ENCODE data around the gene SIK3.

The SIK3 gene

GRCh38 chr11:116938471-116939070 is 159.7 kb downstream of the SIK3 start:
- Mint-ChIP-seq H3K27ac (no peak overlapping the region), H3K36me3 (ENCODE audit: insufficient read depth) (peaks cover 28% of the 10 kb centered on the region), H3K4me3 (no peak overlapping the region), H3K4me1 (ENCODE audit: low read depth in 2 of 2) (peaks cover 9 to 14% of the 10 kb centered on the region in 2 donors), H3K9me3 (no peaks in the 10 kb centered on the region), H3K27me3 (no peaks in the 10 kb centered on the region)
- DNase-seq, result no peak
- no peak for ATAC-seq (replicated peaks)

DNA sequence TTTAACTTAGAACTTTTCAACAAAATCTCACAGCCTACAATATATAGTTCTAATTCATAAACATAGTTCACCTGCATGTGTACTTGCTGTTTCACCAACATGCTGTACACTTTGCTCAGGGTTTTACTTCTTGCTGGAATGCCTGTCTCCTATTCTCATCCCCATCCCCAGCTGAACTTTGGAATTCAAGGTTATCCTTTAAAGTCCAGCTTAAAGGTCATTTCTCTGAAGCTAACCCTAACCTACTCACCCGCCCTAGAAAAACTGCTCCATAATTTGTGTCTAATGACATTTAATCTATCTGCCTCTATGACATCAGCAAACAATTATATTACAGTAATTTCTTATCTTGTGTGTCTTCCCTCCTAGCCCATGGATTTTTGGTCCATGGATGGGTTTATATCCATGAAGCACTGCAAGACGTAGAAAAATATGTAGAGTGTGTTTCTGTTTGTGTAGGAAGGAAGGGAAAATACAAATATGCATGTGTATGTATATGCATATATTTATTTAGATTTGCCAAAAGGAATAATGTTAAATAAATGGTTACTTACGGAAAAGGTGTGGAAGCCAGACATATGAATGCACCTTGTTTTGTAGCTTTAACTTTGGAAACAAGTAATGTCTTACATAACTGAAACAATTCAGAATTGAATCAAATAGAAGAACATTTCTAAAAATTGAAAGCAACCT is 161.3 kb downstream of the SIK3 start:
- Mint-ChIP-seq H3K27me3 (no peaks in the 10 kb centered on the region), H3K36me3 (ENCODE audit: insufficient read depth) (peaks cover 39% of the 10 kb centered on the region), H3K27ac (peak overlapping the region in 1 of 2 donors; percentile 68), H3K9me3 (peaks cover 0 to 1% of the 10 kb centered on the region in 2 donors), H3K4me3 (no peak overlapping the region), H3K4me1 (ENCODE audit: low read depth in 2 of 2) (peaks cover 18 to 28% of the 10 kb centered on the region in 2 donors)
- DNase-seq (no peak), ATAC-seq (replicated peaks) (no peak)

DNA sequence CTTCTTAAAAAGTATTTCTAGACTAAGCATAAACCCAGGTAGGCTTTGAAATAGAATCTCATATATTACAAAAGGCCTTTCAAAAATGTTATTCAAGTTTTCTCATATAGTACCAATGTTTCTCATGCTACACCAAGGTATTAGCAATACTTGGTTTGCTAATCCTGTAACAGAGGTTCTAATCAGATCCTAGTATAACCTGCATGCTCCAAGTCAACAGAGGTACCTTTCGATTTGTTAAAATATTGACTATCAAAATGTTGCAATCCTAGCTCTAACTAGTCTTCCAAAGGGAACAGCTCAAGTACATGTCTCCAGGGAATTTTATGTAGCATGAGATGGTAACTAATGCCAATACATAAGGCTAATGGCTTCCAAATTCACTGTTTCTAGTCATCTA is 162.7 kb downstream of the SIK3 start:
- peak overlapping the region; percentile 4 to 68 for H3K27ac Mint-ChIP-seq
- no peaks in the 10 kb centered on the region for H3K27me3 Mint-ChIP-seq
- no peak for ATAC-seq (replicated peaks)
- H3K9me3 Mint-ChIP-seq, result peaks cover 0 to 1% of the 10 kb centered on the region in 2 donors
- DNase-seq, result no peak
- H3K36me3 Mint-ChIP-seq (ENCODE audit: insufficient read depth), result peaks cover 47% of the 10 kb centered on the region
- H3K4me3 Mint-ChIP-seq, result no peak overlapping the region
- peaks cover 29 to 42% of the 10 kb centered on the region in 2 donors for H3K4me1 Mint-ChIP-seq (ENCODE audit: low read depth in 2 of 2)

DNA sequence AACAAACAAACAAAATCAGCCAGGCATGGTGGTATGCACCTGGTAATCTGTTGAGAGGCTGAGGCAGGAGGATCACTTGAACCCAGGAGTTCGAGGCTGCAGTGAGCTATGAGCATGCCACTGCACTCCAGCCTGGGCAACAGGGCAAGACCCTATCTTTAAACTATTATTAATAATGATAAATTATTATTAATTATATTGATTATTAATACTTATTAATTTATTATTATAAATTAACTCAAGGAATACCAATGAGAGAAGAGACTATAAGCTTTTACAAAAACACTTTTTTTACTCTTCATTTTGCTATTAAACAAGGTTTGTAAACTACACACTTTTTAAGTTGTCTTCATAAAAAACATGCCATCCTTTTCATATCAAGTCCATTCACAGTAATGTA is 163.1 kb downstream of the SIK3 start:
- H3K4me1 Mint-ChIP-seq (ENCODE audit: low read depth in 2 of 2), result peaks cover 34 to 46% of the 10 kb centered on the region in 2 donors
- no peak overlapping the region for H3K4me3 Mint-ChIP-seq

GRCh38 chr11:116933961-116934360 is 164.3 kb downstream of the SIK3 start:
- Mint-ChIP-seq H3K9me3 (peaks cover 0 to 1% of the 10 kb centered on the region in 2 donors), H3K4me3 (peak overlapping the region in 1 of 2 donors; percentile 30), H3K4me1 (ENCODE audit: low read depth in 2 of 2) (peaks cover 41 to 57% of the 10 kb centered on the region in 2 donors), H3K27me3 (no peaks in the 10 kb centered on the region), H3K36me3 (ENCODE audit: insufficient read depth) (peaks cover 45% of the 10 kb centered on the region), H3K27ac (peak overlapping the region; percentile 85 to 98)
- DNase-seq (no peak), ATAC-seq (replicated peaks) (no peak)

More for the DNA sequence above, 163.1 kb downstream of the SIK3 start:
- Mint-ChIP-seq H3K9me3 (peaks cover 0 to 1% of the 10 kb centered on the region in 2 donors), H3K36me3 (ENCODE audit: insufficient read depth) (peaks cover 47% of the 10 kb centered on the region), H3K27me3 (no peaks in the 10 kb centered on the region), H3K27ac (no peak overlapping the region)
- ATAC-seq (replicated peaks) (no peak), DNase-seq (no peak)

DNA sequence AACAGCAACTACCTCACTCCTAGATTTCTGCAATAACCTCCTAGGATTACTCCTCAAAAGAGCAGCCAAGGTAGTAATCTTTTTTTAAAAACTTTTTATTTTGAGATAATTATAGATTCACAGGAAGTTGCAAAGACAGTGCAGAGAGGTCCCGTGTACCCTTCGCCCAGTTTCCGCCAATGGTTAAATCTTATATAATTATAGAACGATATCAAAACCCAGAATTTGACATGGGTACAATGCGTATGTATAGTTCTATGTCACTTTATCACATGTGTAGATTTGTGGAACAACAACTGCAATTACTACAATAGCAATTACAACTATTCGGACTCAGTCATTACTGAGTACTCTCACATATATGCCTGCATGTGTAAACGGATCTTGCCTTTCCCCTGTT is 166.0 kb downstream of the SIK3 start:
- peaks cover 0 to 1% of the 10 kb centered on the region in 2 donors for H3K9me3 Mint-ChIP-seq
- peak overlapping the region; percentile 85 to 98 for H3K27ac Mint-ChIP-seq
- H3K36me3 Mint-ChIP-seq (ENCODE audit: insufficient read depth), result peaks cover 47% of the 10 kb centered on the region
- peak overlapping the region; percentile 70 to 87 for H3K4me3 Mint-ChIP-seq
- peaks cover 56 to 75% of the 10 kb centered on the region in 2 donors for H3K4me1 Mint-ChIP-seq (ENCODE audit: low read depth in 2 of 2)
- ATAC-seq (replicated peaks) (no peak), DNase-seq (no peak)
- no peaks in the 10 kb centered on the region for H3K27me3 Mint-ChIP-seq

GRCh38 chr11:116931206-116931953 is 166.8 kb downstream of the SIK3 start:
- ATAC-seq (replicated peaks) (peak; percentile 60), DNase-seq (peak; percentile 41 to 51 (median 49))
- H3K9me3 Mint-ChIP-seq, result peaks cover 0 to 1% of the 10 kb centered on the region in 2 donors
- H3K36me3 Mint-ChIP-seq (ENCODE audit: insufficient read depth), result peaks cover 46% of the 10 kb centered on the region
- no peaks in the 10 kb centered on the region for H3K27me3 Mint-ChIP-seq
- H3K27ac Mint-ChIP-seq, result peak overlapping the region; percentile 85 to 98
- peaks cover 58 to 77% of the 10 kb centered on the region in 2 donors for H3K4me1 Mint-ChIP-seq (ENCODE audit: low read depth in 2 of 2)
- H3K4me3 Mint-ChIP-seq, result peak overlapping the region; percentile 70 to 87

DNA sequence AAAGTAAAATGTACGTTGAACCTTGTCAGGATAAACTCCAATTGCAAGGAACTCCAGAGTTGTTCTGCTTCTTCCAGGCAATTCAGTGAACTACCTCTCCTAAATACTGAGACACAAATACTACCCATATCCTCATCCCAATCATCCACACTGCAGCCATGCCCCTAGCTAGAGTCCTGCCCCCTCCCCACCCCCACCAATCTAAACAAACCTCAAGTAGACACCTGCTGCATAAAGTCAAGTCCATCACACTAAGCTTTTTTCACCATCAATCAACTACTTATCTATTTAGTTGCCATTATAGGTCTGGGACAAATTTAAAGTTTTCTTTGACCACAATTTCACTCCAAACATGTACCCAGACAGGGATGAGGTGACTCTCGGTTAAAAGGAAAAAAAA is 167.6 kb downstream of the SIK3 start:
- Mint-ChIP-seq H3K4me3 (peak overlapping the region; percentile 70 to 87), H3K27me3 (no peaks in the 10 kb centered on the region), H3K36me3 (ENCODE audit: insufficient read depth) (peaks cover 46% of the 10 kb centered on the region), H3K9me3 (peaks cover 0 to 1% of the 10 kb centered on the region in 2 donors), H3K4me1 (ENCODE audit: low read depth in 2 of 2) (peaks cover 62 to 81% of the 10 kb centered on the region in 2 donors), H3K27ac (peak overlapping the region; percentile 85 to 98)
- ATAC-seq (replicated peaks) (no peak), DNase-seq (no peak)

DNA sequence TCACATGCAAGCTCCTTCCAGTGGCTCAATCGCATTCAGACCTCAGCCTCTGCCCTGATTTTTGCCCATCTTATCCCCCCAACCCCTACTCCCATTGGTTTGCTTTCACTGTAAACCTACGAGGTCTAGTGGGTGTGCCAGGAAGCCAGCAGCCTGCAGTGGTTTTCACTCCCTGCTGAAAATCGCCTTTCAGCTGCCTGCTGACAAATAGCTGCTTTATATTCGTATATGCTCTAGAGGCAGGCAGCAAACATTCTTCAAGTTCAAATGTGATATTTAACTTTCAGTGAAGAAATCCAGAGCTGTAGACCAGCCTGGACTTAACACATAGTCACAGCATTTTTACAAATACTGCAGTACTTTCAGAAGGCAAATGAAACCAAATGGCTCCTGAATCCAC is 168.1 kb downstream of the SIK3 start:
- H3K4me3 Mint-ChIP-seq, result peak overlapping the region; percentile 70 to 87
- ATAC-seq (replicated peaks), result peak; percentile 37
- H3K27ac Mint-ChIP-seq, result peak overlapping the region; percentile 85 to 98
- DNase-seq, result peak; percentile 33 to 39 (median 39)
- peaks cover 0 to 1% of the 10 kb centered on the region in 2 donors for H3K9me3 Mint-ChIP-seq
- H3K27me3 Mint-ChIP-seq, result no peaks in the 10 kb centered on the region
- peaks cover 63 to 83% of the 10 kb centered on the region in 2 donors for H3K4me1 Mint-ChIP-seq (ENCODE audit: low read depth in 2 of 2)
- H3K36me3 Mint-ChIP-seq (ENCODE audit: insufficient read depth), result peaks cover 48% of the 10 kb centered on the region

DNA sequence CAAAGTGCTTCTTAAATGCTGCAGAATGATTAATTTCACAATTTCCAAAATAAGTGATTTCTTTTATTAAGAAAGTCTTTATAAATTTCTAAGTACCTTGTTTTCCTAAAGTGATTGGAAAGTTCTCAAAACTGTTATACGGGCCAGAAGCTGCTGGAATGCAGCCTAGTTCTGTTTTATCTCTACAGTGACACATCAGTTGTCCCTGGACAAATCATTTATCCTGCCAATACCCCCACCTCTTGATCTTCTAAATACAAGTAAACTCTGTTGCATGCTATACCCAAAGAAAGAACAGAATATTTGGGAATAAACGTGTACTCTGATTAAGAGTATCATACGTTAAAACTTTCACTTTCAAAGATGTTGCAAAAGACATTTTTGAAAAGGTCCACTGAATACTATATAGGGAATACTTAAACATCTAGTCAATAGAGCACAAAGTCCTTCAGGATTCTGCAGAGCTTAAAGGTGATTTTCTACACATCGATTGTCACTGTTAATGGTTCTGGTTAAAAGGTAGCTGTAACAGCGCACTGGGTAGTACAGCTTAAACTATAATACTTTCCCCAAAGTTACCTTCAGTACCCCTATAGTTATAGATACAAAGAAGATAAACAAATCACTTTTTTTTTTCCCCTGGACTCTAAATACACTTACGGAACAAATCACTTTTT is 168.7 kb downstream of the SIK3 start:
- no peak for DNase-seq
- no peak for ATAC-seq (replicated peaks)
- Mint-ChIP-seq H3K4me3 (peak overlapping the region; percentile 70 to 87), H3K36me3 (ENCODE audit: insufficient read depth) (peaks cover 47% of the 10 kb centered on the region), H3K4me1 (ENCODE audit: low read depth in 2 of 2) (peaks cover 69 to 89% of the 10 kb centered on the region in 2 donors), H3K27ac (peak overlapping the region; percentile 85 to 98), H3K9me3 (peaks cover 0 to 1% of the 10 kb centered on the region in 2 donors), H3K27me3 (no peaks in the 10 kb centered on the region)

GRCh38 chr11:116928845-116929244 is 169.4 kb downstream of the SIK3 start:
- Mint-ChIP-seq H3K27me3 (no peaks in the 10 kb centered on the region), H3K36me3 (ENCODE audit: insufficient read depth) (peaks cover 49% of the 10 kb centered on the region), H3K4me3 (peak overlapping the region; percentile 70 to 87), H3K4me1 (ENCODE audit: low read depth in 2 of 2) (peaks cover 67 to 86% of the 10 kb centered on the region in 2 donors), H3K27ac (peak overlapping the region; percentile 85 to 98), H3K9me3 (peaks cover 0 to 1% of the 10 kb centered on the region in 2 donors)
- ATAC-seq (replicated peaks) (no peak), DNase-seq (no peak)

DNA sequence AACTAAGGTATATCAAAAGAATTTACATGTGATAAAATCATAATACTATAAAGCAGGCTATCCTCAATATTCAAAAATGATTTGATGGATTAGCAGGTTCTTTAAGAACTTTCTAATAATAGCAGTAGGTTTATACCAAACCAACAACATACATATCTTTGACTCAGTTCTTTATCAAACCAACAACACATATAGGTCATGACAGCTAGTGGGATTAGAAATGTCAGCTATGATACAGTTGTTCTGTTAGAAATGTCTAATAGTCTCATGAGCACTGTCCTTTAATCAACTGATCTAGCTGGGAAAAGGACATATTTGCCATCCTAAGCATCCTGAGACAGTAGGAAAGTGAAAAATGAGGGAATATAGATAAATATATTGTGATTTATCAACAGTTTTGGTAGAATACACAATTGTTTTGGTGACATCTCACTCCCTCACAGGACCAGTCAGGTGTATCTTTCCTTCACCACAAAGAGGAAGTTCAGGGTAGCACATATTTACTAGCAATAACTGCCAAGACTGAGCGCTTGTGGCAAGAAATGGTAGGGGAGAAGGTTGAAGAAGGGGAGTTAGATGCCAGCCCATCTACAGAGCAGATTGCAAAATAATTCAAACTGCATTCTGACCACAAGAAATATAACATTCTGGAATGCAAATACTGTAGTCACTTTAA is 170.0 kb downstream of the SIK3 start:
- peak overlapping the region; percentile 85 to 98 for H3K27ac Mint-ChIP-seq
- DNase-seq (peak; percentile 23 to 28 (median 25)), ATAC-seq (replicated peaks) (peak; percentile 59)
- peaks cover 52% of the 10 kb centered on the region for H3K36me3 Mint-ChIP-seq (ENCODE audit: insufficient read depth)
- peak overlapping the region; percentile 70 to 87 for H3K4me3 Mint-ChIP-seq
- no peaks in the 10 kb centered on the region for H3K9me3 Mint-ChIP-seq
- H3K4me1 Mint-ChIP-seq (ENCODE audit: low read depth in 2 of 2), result peaks cover 63 to 80% of the 10 kb centered on the region in 2 donors
- H3K27me3 Mint-ChIP-seq, result no peaks in the 10 kb centered on the region

Data from effector memory CD8-positive, alpha-beta T cell (primary cell).